ENCODE results near the gene RNF224.
A peak's percentile ranks its signal among the peaks of the same experiment; 100 is the strongest.

RNF224 gene

GRCh38 chr9:137223078-137223970 lies 4.0 kb upstream of the RNF224 start:
- DNase-seq = peak; percentile 99
- peak; percentile 84 to 85 for ATAC-seq (replicated peaks)
- peaks cover 6 to 8% of the 10 kb centered on the region in 2 donors for H3K27me3 Mint-ChIP-seq
- H3K4me1 Mint-ChIP-seq = peaks cover 14 to 30% of the 10 kb centered on the region in 2 donors
- H3K9me3 Mint-ChIP-seq = no peaks in the 10 kb centered on the region
- peak overlapping the region; percentile 91 for H3K27ac Mint-ChIP-seq
- H3K36me3 Mint-ChIP-seq = peaks cover 0 to 5% of the 10 kb centered on the region in 2 donors
- H3K4me3 Mint-ChIP-seq = peak overlapping the region; percentile 83 to 92

- Mint-ChIP-seq H3K27me3 (peaks cover 12 to 18% of the 10 kb centered on the region in 2 donors), H3K4me1 (peaks cover 14 to 30% of the 10 kb centered on the region in 2 donors), H3K27ac (peak within 1 kb of the TSS; percentile 91), H3K9me3 (no peaks in the 10 kb centered on the region), H3K4me3 (peak within 1 kb of the TSS; percentile 83 to 92), H3K36me3 (no peaks in the 10 kb centered on the region)
- ATAC-seq (replicated peaks) (no peak), DNase-seq (no peak)
Observed at GRCh38 chr9:137224830-137225694, 2.2 kb upstream of the RNF224 start, which contains the start of gene CYSRT1. TSS of gene CYSRT1 (plus strand) at chr9:137225174. CDS start at chr9:137225622, 448 bp downstream.

- H3K4me3 Mint-ChIP-seq = no peak overlapping the region
- ATAC-seq (replicated peaks) (no peak), DNase-seq (no peak)
- peaks cover 14 to 30% of the 10 kb centered on the region in 2 donors for H3K4me1 Mint-ChIP-seq
- H3K36me3 Mint-ChIP-seq = no peaks in the 10 kb centered on the region
- no peaks in the 10 kb centered on the region for H3K9me3 Mint-ChIP-seq
- H3K27me3 Mint-ChIP-seq = peaks cover 12 to 18% of the 10 kb centered on the region in 2 donors
- H3K27ac Mint-ChIP-seq = no peak overlapping the region
Observed at GRCh38 chr9:137225699-137226331, 1.5 kb upstream of the RNF224 start.

GRCh38 chr9:137226338-137227053 lies 806 bp upstream of the RNF224 start:
- DNase-seq (no peak), ATAC-seq (replicated peaks) (no peak)
- H3K4me3 Mint-ChIP-seq = no peak overlapping the region
- peak overlapping the region; percentile 83 for H3K27ac Mint-ChIP-seq
- H3K36me3 Mint-ChIP-seq = no peaks in the 10 kb centered on the region
- H3K9me3 Mint-ChIP-seq = no peaks in the 10 kb centered on the region
- peaks cover 13 to 30% of the 10 kb centered on the region in 2 donors for H3K4me1 Mint-ChIP-seq
- peaks cover 12 to 18% of the 10 kb centered on the region in 2 donors for H3K27me3 Mint-ChIP-seq

- Mint-ChIP-seq H3K36me3 (no peaks in the 10 kb centered on the region), H3K4me1 (peaks cover 10 to 26% of the 10 kb centered on the region in 2 donors), H3K27me3 (peaks cover 12 to 28% of the 10 kb centered on the region in 2 donors), H3K9me3 (no peaks in the 10 kb centered on the region), H3K4me3 (peak overlapping the region in 1 of 2 donors; percentile 29), H3K27ac (peak overlapping the region; percentile 87)
- no peak for ATAC-seq (replicated peaks)
- no peak for DNase-seq
Observed at GRCh38 chr9:137227853-137228505, 677 bp downstream of the RNF224 start.

- DNase-seq (no peak), ATAC-seq (replicated peaks) (no peak)
- peaks cover 12 to 28% of the 10 kb centered on the region in 2 donors for H3K27me3 Mint-ChIP-seq
- H3K9me3 Mint-ChIP-seq = no peaks in the 10 kb centered on the region
- no peaks in the 10 kb centered on the region for H3K36me3 Mint-ChIP-seq
- no peak overlapping the region for H3K4me3 Mint-ChIP-seq
- no peak overlapping the region for H3K27ac Mint-ChIP-seq
- H3K4me1 Mint-ChIP-seq = peaks cover 9 to 24% of the 10 kb centered on the region in 2 donors
Observed at GRCh38 chr9:137228506-137228967, 1.2 kb downstream of the RNF224 start.

GRCh38 chr9:137228968-137229896 lies 1.9 kb downstream of the RNF224 start:
- Mint-ChIP-seq H3K27ac (no peak overlapping the region), H3K9me3 (no peaks in the 10 kb centered on the region), H3K36me3 (no peaks in the 10 kb centered on the region), H3K4me1 (peaks cover 9 to 20% of the 10 kb centered on the region in 2 donors), H3K4me3 (no peak overlapping the region), H3K27me3 (peaks cover 12 to 28% of the 10 kb centered on the region in 2 donors)
- DNase-seq = no peak
- no peak for ATAC-seq (replicated peaks)

- ATAC-seq (replicated peaks) (no peak), DNase-seq (no peak)
- no peaks in the 10 kb centered on the region for H3K36me3 Mint-ChIP-seq
- no peak overlapping the region for H3K27ac Mint-ChIP-seq
- H3K27me3 Mint-ChIP-seq = peaks cover 12 to 28% of the 10 kb centered on the region in 2 donors
- H3K9me3 Mint-ChIP-seq = no peaks in the 10 kb centered on the region
- peaks cover 16 to 24% of the 10 kb centered on the region in 2 donors for H3K4me1 Mint-ChIP-seq
- H3K4me3 Mint-ChIP-seq = no peak overlapping the region
Observed at GRCh38 chr9:137229903-137230704, 2.8 kb downstream of the RNF224 start.

GRCh38 chr9:137230705-137231371 lies 3.5 kb downstream of the RNF224 start, which contains the start of gene SLC34A3:
TSS of gene SLC34A3 (plus strand) at chr9:137230901. CDS start at chr9:137231703, 802 bp downstream.
- Mint-ChIP-seq H3K4me3 (no peak within 1 kb of the TSS), H3K27me3 (peaks cover 12 to 28% of the 10 kb centered on the region in 2 donors), H3K27ac (no peak within 1 kb of the TSS), H3K9me3 (no peaks in the 10 kb centered on the region), H3K36me3 (peaks cover 0 to 2% of the 10 kb centered on the region in 2 donors), H3K4me1 (peaks cover 16 to 23% of the 10 kb centered on the region in 2 donors)
- DNase-seq (no peak), ATAC-seq (replicated peaks) (no peak)

- H3K27me3 Mint-ChIP-seq = peaks cover 9 to 28% of the 10 kb centered on the region in 2 donors
Observed at GRCh38 chr9:137231372-137232039, 4.2 kb downstream of the RNF224 start.

GRCh38 chr9:137232101-137232500 lies 4.8 kb downstream of the RNF224 start:
- no peak overlapping the region for H3K27ac Mint-ChIP-seq
- ATAC-seq (replicated peaks) (no peak), DNase-seq (no peak)
- peaks cover 16 to 34% of the 10 kb centered on the region in 2 donors for H3K4me1 Mint-ChIP-seq
- peaks cover 9 to 28% of the 10 kb centered on the region in 2 donors for H3K27me3 Mint-ChIP-seq
- peaks cover 0 to 2% of the 10 kb centered on the region in 2 donors for H3K36me3 Mint-ChIP-seq
- H3K4me3 Mint-ChIP-seq = no peak overlapping the region
- H3K9me3 Mint-ChIP-seq = no peaks in the 10 kb centered on the region

More at GRCh38 chr9:137231372-137232039, 4.2 kb downstream of the RNF224 start:
- no peak for DNase-seq
- no peaks in the 10 kb centered on the region for H3K9me3 Mint-ChIP-seq
- H3K27ac Mint-ChIP-seq = no peak overlapping the region
- H3K4me1 Mint-ChIP-seq = peaks cover 18 to 28% of the 10 kb centered on the region in 2 donors
- no peak for ATAC-seq (replicated peaks)
- H3K4me3 Mint-ChIP-seq = no peak overlapping the region
- peaks cover 0 to 2% of the 10 kb centered on the region in 2 donors for H3K36me3 Mint-ChIP-seq
